SK-N-MC (cell line): ENCODE measurements around the gene MAP3K20.

Experiments
- EZH2 ChIP-seq: fragments of 200-600 bp; sonication (generic); IDR thresholded peaks from one replicate; pipeline ENCODE4 v1.6.1; 2017; ENCODE audit warnings: antibody characterized with exemption
- FOXP2 ChIP-seq: optimal IDR thresholded peaks from 2 replicates; pipeline ENCODE3; 2011; ENCODE audit warnings: mild to moderate bottlenecking, moderate library complexity; ENCODE audit not compliant: insufficient read depth; ENCODE audit errors: extremely low read length, control extremely low read depth
- POLR2AphosphoS5 ChIP-seq: IDR thresholded peaks from 2 replicates; pipeline ENCODE4 v1.6.1; 2012; ENCODE audit warnings: mild to moderate bottlenecking, low read depth, low read length, borderline replicate concordance

- TF ChIP-seq POLR2AphosphoS5 = no peak
- TF ChIP-seq EZH2 = no peak
- no peak for TF ChIP-seq FOXP2
These were observed 205.2 kb downstream of the MAP3K20 start for GRCh38 chr2:173280853-173281252.
